ENCODE results near the gene GABBR2.

Gene GABBR2

GRCh38 chr9:98491231-98491651 lies 217.5 kb downstream of the GABBR2 start:
- no peak overlapping the region for H2BK12ac ChIP-seq (ENCODE audit: low read length)
- no peak overlapping the region for H3K4me2 ChIP-seq (ENCODE audit: low read length)
- H2BK5ac ChIP-seq (ENCODE audit: low read depth, low read length, poor library complexity) = no peak overlapping the region
- no peak overlapping the region for H2BK120ac ChIP-seq (ENCODE audit: insufficient read depth, low read length, poor library complexity)
- H3K9ac ChIP-seq (ENCODE audit: low read length) = no peak overlapping the region
- H3K27ac ChIP-seq (ENCODE audit: low read depth, low read length) = no peak overlapping the region
- peaks cover 6% of the 10 kb centered on the region for H3K79me1 ChIP-seq (ENCODE audit: low read length)
- no peak overlapping the region for H3K14ac ChIP-seq (ENCODE audit: low read length)
- no peak overlapping the region for H3K4ac ChIP-seq (ENCODE audit: low read depth, low read length)
- H3K4me3 ChIP-seq (ENCODE audit: low read depth, low read length) = no peak overlapping the region
- H4K8ac ChIP-seq (ENCODE audit: low read depth, low read length) = no peak overlapping the region
- H3K18ac ChIP-seq (ENCODE audit: low read length) = no peak overlapping the region
- peaks cover 5 to 8% of the 10 kb centered on the region in 2 experiments for H3K4me1 ChIP-seq (ENCODE audit: control insufficient read depth in 1 of 2, insufficient read depth in 2 of 2, low read length in 2 of 2)
- no peaks in the 10 kb centered on the region for H3K79me2 ChIP-seq (ENCODE audit: control insufficient read depth, insufficient read depth, low read length, poor library complexity)
- DNase-seq = no peak
- no peak overlapping the region for H2AFZ ChIP-seq (ENCODE audit: insufficient read depth, low read length, poor library complexity)
- H2AK5ac ChIP-seq (ENCODE audit: low read length) = no peak overlapping the region
- no peak overlapping the region for H3K23ac ChIP-seq (ENCODE audit: low read length)
- no CpG with 5 or more reads among the region's 3 CpGs for whole genome bisulfite sequencing (ENCODE audit: extremely low coverage, insufficient coverage, insufficient read length)
- no peaks in the 10 kb centered on the region for H3K27me3 ChIP-seq (ENCODE audit: insufficient read depth, low read length)
- no peaks in the 10 kb centered on the region for H3K36me3 ChIP-seq (ENCODE audit: control insufficient read depth in 1 of 2, insufficient read depth in 2 of 2, low read length in 2 of 2)
- no peak overlapping the region for H4K91ac ChIP-seq (ENCODE audit: low read depth, low read length)
- no peak overlapping the region for H4K12ac ChIP-seq (ENCODE audit: low read depth, low read length)
- no peaks in the 10 kb centered on the region for H3K9me3 ChIP-seq (ENCODE audit: insufficient read depth, low read depth, low read length)

GRCh38 chr9:98488571-98489312 lies 220.0 kb downstream of the GABBR2 start:
- peak overlapping the region; percentile 87 for H2BK12ac ChIP-seq (ENCODE audit: low read length)
- peaks cover 6% of the 10 kb centered on the region for H3K79me1 ChIP-seq (ENCODE audit: low read length)
- H4K12ac ChIP-seq (ENCODE audit: low read depth, low read length) = no peak overlapping the region
- no peak overlapping the region for H3K4ac ChIP-seq (ENCODE audit: low read depth, low read length)
- no peak overlapping the region for H2BK5ac ChIP-seq (ENCODE audit: low read depth, low read length, poor library complexity)
- H3K4me2 ChIP-seq (ENCODE audit: low read length) = no peak overlapping the region
- no peak overlapping the region for H3K9ac ChIP-seq (ENCODE audit: low read length)
- H3K27ac ChIP-seq (ENCODE audit: low read depth, low read length) = no peak overlapping the region
- no peak overlapping the region for H4K8ac ChIP-seq (ENCODE audit: low read depth, low read length)
- no peaks in the 10 kb centered on the region for H3K79me2 ChIP-seq (ENCODE audit: control insufficient read depth, insufficient read depth, low read length, poor library complexity)
- no peak overlapping the region for H2AFZ ChIP-seq (ENCODE audit: insufficient read depth, low read length, poor library complexity)
- peak overlapping the region; percentile 63 for H4K91ac ChIP-seq (ENCODE audit: low read depth, low read length)
- H3K18ac ChIP-seq (ENCODE audit: low read length) = no peak overlapping the region
- no peak overlapping the region for H3K23ac ChIP-seq (ENCODE audit: low read length)
- no peaks in the 10 kb centered on the region for H3K27me3 ChIP-seq (ENCODE audit: insufficient read depth, low read length)
- no peak overlapping the region for H3K4me3 ChIP-seq (ENCODE audit: low read depth, low read length)
- peak; percentile 85 to 92 for DNase-seq
- no peaks in the 10 kb centered on the region for H3K9me3 ChIP-seq (ENCODE audit: insufficient read depth, low read depth, low read length)
- peaks cover 5 to 8% of the 10 kb centered on the region in 2 experiments for H3K4me1 ChIP-seq (ENCODE audit: control insufficient read depth in 1 of 2, insufficient read depth in 2 of 2, low read length in 2 of 2)
- H2BK120ac ChIP-seq (ENCODE audit: insufficient read depth, low read length, poor library complexity) = peak overlapping the region; percentile 54
- no peaks in the 10 kb centered on the region for H3K36me3 ChIP-seq (ENCODE audit: control insufficient read depth in 1 of 2, insufficient read depth in 2 of 2, low read length in 2 of 2)
- no CpG with 5 or more reads among the region's 8 CpGs for WGBS (ENCODE audit: extremely low coverage, insufficient coverage, insufficient read length)
- no peak overlapping the region for H3K14ac ChIP-seq (ENCODE audit: low read length)
- no peak overlapping the region for H2AK5ac ChIP-seq (ENCODE audit: low read length)

- no peaks in the 10 kb centered on the region for H3K9me3 ChIP-seq (ENCODE audit: insufficient read depth, low read depth, low read length)
- H3K14ac ChIP-seq (ENCODE audit: low read length) = no peak overlapping the region
- H2BK5ac ChIP-seq (ENCODE audit: low read depth, low read length, poor library complexity) = no peak overlapping the region
- no peak overlapping the region for H4K91ac ChIP-seq (ENCODE audit: low read depth, low read length)
- peaks cover 6% of the 10 kb centered on the region for H3K79me1 ChIP-seq (ENCODE audit: low read length)
- no peaks in the 10 kb centered on the region for H3K36me3 ChIP-seq (ENCODE audit: control insufficient read depth in 1 of 2, insufficient read depth in 2 of 2, low read length in 2 of 2)
- no peak overlapping the region for H3K9ac ChIP-seq (ENCODE audit: low read length)
- H3K4me2 ChIP-seq (ENCODE audit: low read length) = no peak overlapping the region
- H3K4me1 ChIP-seq (ENCODE audit: control insufficient read depth in 1 of 2, insufficient read depth in 2 of 2, low read length in 2 of 2) = peaks cover 5 to 8% of the 10 kb centered on the region in 2 experiments
- no peak overlapping the region for H3K27ac ChIP-seq (ENCODE audit: low read depth, low read length)
- no peak overlapping the region for H2BK12ac ChIP-seq (ENCODE audit: low read length)
- no peak overlapping the region for H3K18ac ChIP-seq (ENCODE audit: low read length)
- H3K27me3 ChIP-seq (ENCODE audit: insufficient read depth, low read length) = no peaks in the 10 kb centered on the region
- no peak overlapping the region for H3K4me3 ChIP-seq (ENCODE audit: low read depth, low read length)
- no peak overlapping the region for H4K12ac ChIP-seq (ENCODE audit: low read depth, low read length)
- no peak overlapping the region for H4K8ac ChIP-seq (ENCODE audit: low read depth, low read length)
- no peak overlapping the region for H3K23ac ChIP-seq (ENCODE audit: low read length)
- H3K79me2 ChIP-seq (ENCODE audit: control insufficient read depth, insufficient read depth, low read length, poor library complexity) = no peaks in the 10 kb centered on the region
- DNase-seq = no peak
- H2BK120ac ChIP-seq (ENCODE audit: insufficient read depth, low read length, poor library complexity) = no peak overlapping the region
- no CpG with 5 or more reads among the region's 4 CpGs for WGBS (ENCODE audit: extremely low coverage, insufficient coverage, insufficient read length)
- no peak overlapping the region for H2AK5ac ChIP-seq (ENCODE audit: low read length)
- no peak overlapping the region for H3K4ac ChIP-seq (ENCODE audit: low read depth, low read length)
- H2AFZ ChIP-seq (ENCODE audit: insufficient read depth, low read length, poor library complexity) = no peak overlapping the region
Measured at GRCh38 chr9:98485706-98486105, 223.0 kb downstream of the GABBR2 start.

- Histone ChIP-seq H4K12ac (ENCODE audit: low read depth, low read length) (no peak overlapping the region), H3K27ac (ENCODE audit: low read depth, low read length) (no peak overlapping the region), H3K27me3 (ENCODE audit: insufficient read depth, low read length) (no peaks in the 10 kb centered on the region), H3K9ac (ENCODE audit: low read length) (no peak overlapping the region), H3K14ac (ENCODE audit: low read length) (no peak overlapping the region), H3K9me3 (ENCODE audit: insufficient read depth, low read depth, low read length) (no peaks in the 10 kb centered on the region), H3K23ac (ENCODE audit: low read length) (no peak overlapping the region), H3K79me2 (ENCODE audit: control insufficient read depth, insufficient read depth, low read length, poor library complexity) (no peaks in the 10 kb centered on the region), H2AFZ (ENCODE audit: insufficient read depth, low read length, poor library complexity) (no peak overlapping the region), H4K91ac (ENCODE audit: low read depth, low read length) (no peak overlapping the region), H3K4me1 (ENCODE audit: control insufficient read depth in 1 of 2, insufficient read depth in 2 of 2, low read length in 2 of 2) (peaks cover 5 to 7% of the 10 kb centered on the region in 2 experiments), H4K8ac (ENCODE audit: low read depth, low read length) (no peak overlapping the region), H3K36me3 (ENCODE audit: control insufficient read depth in 1 of 2, insufficient read depth in 2 of 2, low read length in 2 of 2) (no peaks in the 10 kb centered on the region), H3K4ac (ENCODE audit: low read depth, low read length) (no peak overlapping the region), H3K18ac (ENCODE audit: low read length) (no peak overlapping the region), H3K4me2 (ENCODE audit: low read length) (no peak overlapping the region), H2BK5ac (ENCODE audit: low read depth, low read length, poor library complexity) (no peak overlapping the region), H2BK120ac (ENCODE audit: insufficient read depth, low read length, poor library complexity) (no peak overlapping the region), H2AK5ac (ENCODE audit: low read length) (no peak overlapping the region), H3K4me3 (ENCODE audit: low read depth, low read length) (no peak overlapping the region), H3K79me1 (ENCODE audit: low read length) (peaks cover 5% of the 10 kb centered on the region), H2BK12ac (ENCODE audit: low read length) (no peak overlapping the region)
- DNase-seq = no peak
- WGBS (ENCODE audit: extremely low coverage, insufficient coverage, insufficient read length) = no CpG with 5 or more reads among the region's 5 CpGs
Measured at GRCh38 chr9:98484162-98484561, 224.6 kb downstream of the GABBR2 start.

Measured in trophoblast cell (in vitro differentiated cells and primary cell).